IPS DF 4.7 (cell line): ENCODE data around the gene DDB1.
A peak's percentile ranks its signal among the peaks of the same experiment; 100 is the strongest.

Experiments
- DNase-seq: peaks from one replicate; pipeline ENCODE4 v3.0.0-alpha.2; 2013; ENCODE audit warnings: low spot score; ENCODE audit errors: extremely low read depth

The DDB1 gene

DNA sequence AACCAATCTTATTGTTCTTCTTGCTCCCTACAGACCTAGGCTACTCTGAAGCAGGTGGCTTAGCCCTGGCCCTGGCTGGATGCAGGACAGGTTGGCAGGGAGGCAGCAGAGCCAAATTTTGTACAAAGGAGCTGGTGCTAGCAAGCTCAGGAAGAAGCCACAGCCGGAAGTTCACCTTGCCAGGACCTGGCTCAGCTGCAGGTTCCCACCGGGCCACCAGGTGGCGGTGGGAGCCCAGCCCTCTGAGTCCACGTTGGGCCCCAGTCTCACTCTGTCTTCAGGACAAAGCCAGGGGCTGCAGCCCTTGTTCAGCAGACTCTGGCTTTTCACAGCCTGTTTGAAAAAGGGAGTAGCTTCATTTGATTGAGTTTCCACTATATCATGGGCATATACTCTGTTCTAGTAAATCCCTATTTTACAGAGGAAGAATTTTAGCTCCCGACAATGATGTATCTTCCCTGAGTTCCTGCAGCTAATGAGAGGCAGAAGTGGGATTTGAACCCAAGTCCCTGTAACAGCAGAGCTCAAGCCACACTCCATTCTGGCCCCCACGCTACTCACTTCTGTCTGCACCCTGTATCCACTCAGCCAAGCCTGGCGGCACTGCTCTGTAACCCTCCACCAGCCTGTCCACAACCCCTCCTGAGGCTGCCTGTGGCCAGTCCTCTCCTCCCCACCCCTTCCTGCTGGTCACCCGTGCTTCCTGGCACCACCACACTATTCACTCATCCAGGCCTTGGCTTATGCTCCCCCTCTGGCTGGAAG, 3.4 kb upstream of the DDB1 start:
- peak; percentile 82 for DNase-seq

DNA sequence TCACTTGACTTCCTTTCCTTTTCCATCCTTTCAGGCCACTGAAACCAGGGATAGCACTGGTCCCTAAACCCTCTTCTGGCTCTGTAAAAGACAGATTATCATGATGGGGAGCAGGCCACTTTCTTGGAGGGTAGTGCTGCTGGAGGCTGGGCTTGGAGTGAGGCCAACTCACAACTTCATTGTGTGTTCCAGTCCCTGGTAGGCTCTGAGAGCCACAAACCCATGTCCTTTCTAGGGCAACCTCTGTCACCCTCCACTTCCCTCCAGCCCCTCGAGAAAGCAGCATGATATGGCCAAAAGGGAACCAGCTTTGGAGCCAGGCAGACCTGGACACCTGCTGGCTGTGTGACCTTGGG, 2.4 kb upstream of the DDB1 start:
- DNase-seq: no peak

DNA sequence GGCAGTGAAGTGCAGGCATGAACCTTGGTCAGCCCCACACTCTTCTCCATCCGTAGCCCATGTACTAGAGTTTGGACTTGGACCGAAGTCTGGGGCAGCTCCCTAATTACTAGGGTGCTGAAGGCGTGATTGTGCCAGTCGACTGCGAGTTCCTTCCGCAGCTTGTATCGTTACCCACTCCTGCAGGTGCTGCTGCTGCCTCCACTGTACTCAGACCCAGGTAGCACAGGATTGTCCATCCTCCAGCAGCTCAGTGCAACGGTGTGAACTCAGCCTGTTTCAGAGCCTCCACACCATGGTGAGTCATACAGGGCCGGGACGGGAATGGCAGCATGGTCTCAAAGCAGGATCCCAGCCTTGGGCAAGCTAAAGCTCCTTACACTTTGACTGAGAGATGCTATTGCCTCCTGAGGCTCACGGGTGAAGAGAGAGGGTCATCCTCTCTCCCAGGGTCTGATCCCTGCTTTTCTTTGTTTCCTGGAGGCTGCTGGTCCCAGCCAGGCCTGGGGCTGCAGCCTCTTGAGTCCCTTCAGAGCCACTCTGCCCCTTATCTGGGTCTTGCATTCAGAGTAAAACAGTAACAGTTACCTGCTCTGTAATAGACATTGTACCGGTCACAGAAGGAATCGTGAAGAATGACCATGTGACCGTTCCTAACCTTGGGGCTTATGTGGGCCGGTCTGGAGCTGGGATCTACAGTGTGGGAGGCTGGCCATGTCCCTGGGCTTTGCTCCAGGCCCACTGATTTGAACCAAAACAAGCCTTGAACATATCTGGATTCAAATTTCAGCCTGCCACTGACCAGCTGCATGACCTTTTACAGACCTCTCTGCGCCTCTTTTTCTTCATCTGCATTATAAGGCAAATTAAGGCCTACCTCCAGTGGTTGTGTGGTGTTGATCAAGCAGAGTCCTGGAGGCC, 1.8 kb upstream of the DDB1 start:
- no peak for DNase-seq

DNA sequence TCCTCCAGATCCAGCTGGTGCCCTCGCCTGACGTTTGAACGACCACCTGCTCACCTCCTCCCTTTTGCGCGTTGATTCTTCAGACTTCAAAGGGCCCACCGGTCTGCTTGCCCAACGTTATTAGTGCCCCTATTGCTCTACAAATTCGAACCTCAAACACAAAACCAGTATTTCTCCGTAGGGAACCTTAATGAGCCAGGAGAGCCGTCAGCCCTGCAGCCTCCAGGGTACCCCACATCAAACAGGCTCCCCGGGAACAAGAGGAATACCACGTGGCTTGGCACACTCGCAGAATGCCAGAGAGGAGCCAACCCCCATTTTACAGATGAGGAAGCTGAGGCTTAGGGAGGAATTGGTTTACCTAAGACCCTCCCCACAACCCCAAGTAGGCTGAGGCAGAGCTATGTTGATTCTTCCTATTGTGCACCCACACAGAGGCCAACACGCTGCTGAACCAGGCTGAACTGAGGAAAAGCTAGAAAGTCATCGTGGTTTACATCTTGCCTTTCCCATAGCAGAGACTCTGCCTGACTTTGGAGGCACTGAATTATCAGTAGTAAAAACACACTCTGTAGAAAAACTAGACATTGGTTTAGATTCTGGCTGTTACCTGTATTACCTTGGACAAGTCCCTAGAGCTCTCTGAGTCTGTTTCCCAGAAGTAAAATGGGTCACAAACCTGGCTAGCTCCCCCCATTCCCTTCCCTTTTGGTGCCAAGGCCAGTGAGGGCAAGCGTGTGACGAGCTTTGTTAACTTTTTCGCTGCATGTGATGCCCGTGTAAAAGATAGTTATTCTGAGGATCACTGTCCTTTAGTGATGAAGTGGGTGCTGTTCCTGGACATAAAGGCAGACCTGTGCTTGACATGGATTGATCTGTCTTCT, 887 bp upstream of the DDB1 start:
- no peak for DNase-seq

DNA sequence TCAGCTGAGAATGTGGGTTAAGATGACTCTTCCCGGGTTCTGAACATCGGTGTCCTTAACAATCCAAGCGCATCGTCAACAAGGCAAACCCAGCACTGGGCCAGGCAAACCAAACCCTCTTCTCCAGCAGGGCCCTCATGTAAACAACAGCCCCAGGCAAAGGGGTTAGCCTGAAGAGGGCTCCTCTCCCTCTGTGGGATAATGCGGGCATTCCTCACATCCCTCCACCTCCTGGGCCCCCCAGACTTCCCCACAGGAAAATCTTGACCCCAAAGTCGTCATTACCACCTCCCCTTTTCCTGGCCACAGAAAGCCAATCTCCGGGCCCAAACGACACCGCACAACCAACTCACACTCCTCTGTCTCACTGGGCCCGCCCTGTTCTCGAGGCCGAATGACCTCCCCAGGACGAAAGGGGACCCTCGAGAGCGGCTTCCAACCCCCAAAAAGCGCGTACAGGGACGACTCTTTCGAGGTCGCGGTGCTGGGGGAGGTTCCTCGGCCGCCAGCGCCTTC, 566 bp downstream of the DDB1 start:
- DNase-seq: no peak

DNA sequence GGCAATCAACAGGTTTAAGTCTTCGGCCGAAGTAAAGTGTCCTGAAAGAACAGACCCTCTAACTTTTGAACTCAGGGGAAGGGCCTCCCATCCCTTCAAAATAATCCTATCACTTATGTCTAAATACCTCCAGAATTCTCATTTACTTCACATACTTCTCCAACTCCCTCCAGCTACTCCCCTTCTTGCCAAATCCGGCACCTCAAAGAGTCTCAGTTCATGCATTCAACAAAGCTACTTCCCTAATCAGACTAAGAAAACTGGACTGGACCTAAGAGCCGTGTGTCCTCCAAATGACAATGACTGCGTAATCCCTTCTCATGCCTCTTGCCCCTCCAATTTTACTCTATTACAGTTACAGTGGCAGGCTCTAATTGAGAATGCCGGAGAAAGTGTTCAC, 1.3 kb downstream of the DDB1 start:
- no peak for DNase-seq

DNA sequence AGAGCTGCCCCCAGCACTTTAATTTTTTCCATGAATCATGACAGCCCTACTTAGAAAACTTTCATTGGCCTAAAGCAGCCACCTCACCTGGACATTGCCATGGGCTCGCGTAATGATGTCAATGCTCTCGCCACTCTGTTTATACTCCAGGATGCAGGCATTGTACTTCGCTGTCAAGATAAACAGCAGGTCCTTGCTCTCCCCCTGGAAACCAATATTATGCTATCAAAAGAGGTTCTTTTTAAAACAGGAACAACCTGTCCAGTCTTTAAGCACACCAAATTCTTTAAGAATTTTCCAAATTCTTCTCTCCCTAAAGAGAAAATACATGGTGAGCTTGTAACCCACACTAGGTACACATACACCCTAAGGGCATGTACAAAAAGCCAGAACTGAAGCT, 3.0 kb downstream of the DDB1 start:
- no peak for DNase-seq

DNA sequence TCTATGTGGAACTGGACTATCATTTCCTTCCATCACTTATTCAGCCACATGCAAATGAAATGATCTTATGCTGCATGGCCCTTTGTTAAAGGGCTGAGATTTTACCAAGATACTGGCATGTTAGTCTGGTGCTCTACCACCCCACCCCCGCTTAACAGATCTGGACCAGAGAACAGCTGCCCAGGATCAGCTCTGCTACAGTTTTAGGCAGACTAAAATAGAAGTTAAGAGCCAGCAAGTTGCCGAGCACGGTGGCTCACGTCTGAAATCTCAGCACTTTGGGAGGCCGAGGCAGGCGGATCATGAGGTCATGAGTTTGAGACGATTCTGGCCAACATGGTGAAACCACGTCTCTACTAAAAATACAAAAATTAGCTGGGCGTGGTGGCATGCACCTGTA, 4.6 kb downstream of the DDB1 start:
- DNase-seq: no peak

DNA sequence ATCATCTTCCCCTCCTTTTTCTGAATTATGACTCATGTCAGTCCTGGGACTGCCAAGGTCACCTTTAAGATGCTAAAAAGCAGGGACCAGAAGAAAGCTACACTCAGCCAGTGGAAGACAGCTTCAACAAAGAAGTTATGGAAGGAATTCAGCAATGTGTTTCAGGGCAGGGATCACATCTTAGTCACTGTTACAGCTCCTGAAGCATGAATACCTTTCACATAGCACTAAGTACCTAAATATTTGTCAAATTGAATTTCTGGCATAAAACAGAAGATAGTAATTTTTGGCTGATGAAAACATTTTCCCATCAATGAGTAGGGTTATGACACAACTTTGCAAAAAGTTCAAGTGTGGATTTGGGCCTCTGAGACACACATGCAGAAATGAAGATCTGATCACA, 5.2 kb downstream of the DDB1 start:
- DNase-seq: no peak

DNA sequence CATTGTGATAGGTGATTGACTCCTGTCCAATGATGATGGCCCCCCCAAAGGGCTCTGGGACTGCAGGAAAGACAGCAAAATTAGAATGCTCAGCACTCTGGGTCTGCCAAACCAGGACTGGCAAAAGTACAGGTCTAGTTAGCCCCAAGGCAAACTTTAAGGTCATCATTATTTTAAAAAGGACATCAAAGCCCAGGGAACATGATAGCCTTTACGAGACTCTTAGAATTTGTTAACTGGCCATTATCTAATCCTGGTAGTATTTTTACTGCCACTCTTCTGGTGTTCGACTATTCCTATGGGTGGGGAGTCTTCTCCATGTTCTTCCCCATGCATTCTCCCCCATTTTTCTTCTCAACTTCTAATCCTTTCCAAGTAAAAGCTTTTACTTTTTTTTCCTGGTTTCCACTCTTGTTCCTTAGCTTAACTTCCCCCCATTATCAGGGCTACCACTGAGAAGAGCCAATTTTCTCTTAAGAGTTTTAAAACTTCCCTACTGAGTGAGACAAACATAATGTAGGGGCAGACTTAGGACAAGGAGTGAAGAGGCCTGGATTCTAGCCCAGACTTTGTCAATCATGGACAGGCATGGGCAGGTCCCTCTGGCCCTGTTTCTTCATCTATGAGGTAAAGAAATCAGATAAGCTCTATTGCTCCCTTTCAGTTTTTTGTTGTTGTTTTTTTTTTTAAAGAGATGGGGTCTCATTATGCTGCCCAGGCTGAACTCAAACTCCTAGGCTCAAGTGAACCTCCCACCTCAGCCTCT, 7.1 kb downstream of the DDB1 start:
- no peak for DNase-seq

DNA sequence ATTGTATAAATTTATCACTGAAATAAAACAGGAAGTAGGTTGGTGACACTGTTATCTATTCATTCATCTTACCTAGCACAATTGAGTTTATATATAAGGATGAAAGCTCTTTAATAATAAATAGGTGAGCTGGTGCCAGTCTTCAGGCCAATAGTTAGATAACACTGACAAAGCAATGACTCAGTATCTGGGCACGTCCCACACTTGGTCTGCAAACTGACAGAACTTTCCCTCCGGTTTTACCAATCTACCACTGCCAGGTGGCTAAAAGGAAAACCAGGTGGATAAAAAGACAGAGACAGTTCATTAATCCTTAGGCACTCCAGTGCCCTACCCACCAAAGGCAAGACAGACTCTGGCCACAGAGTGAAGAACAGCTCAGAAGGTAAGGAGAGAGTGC, 17.6 kb downstream of the DDB1 start:
- DNase-seq: no peak

DNA sequence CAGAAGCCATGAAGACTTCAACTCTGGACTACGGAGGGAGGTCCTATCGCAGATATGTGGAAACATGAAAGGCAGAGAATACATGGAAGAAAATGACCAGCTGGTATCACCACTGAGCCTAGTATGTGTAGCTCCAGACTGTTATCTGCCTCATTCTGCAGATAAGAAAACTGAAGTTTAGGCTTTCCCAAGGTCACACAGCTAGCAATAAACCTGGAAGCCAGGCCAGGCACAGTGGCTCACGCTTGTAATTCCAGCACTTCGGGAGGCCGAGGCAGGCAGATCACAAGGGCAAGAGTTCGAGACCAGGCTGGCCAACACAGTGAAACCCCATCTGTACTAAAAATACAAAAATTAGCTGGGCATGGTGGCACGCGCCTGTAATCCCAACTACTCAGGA, 22.2 kb downstream of the DDB1 start:
- no peak for DNase-seq

DNA sequence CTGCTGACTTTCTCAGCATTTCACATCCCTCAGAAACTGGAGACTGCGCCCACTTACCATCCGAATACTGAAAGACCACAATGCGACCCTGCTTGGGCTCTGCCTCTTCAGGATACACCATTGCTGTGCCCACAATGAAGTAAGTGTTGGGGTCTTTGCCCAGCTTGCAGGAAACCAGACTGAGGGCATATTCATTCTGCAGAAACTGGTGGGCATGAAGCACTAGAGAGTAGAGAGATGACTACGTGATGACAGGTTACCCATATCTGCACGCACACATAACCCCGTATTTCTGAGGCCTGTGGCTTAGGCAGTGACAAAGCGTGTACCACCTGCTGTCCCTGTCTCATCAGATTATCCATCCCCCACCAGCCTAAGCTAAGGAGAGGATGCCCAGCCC, 23.2 kb downstream of the DDB1 start:
- DNase-seq: no peak

DNA sequence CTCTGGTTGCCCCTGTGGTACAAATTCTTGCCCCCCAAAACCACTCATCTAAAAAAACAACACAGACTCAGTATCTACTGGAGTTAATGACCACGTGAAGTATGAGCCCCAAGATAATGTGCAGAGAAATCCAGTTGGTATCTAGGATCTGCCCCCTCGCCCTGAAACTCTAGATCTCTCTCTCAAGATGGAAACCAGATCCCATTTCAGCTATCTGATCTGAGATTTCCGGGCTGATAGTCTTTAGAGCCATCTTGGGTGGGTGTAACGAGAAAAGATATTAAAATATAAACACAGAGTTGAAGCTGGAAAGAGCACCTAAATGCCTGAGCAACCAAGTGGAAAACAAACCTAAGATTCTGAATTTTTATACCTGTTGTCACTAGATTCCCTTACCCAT, 23.8 kb downstream of the DDB1 start:
- DNase-seq: no peak

DNA sequence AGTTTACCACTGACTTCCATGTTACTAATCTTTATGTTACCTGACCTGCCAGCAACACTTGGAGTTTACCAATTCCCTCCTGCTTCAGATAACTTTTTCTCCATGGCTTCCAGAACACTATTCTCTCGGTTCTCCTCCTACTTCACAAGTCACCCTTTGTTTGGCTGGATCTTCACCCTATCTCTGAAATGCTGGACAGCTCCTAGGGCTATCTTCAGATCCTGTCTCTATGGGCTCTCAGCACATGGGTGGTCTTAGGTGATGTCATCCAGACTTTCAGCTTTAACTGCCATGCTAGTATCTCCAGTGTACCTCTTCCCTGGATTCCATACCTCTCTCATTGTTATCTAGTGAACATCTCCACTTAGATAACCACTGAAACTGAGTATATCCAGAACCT, 25.6 kb downstream of the DDB1 start:
- DNase-seq: no peak

DNA sequence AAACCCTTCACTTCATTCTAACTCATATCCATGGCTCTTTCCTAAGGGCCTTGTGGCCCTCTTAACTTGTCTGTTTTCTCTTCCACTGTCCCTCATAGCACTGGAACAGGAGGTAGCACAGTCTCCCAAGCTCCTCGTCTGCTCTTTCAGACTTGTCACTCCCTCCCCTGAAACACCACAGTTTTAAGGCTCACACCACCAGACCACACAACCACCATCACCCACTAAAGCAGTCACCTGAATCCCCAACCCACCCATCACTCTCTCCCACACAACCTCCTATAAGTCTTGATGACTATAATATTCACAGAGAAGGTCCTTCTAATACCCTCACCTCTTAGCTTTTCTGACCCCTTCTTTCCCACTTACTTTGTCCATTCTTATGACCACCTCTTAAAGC, 26.7 kb downstream of the DDB1 start:
- no peak for DNase-seq

DNA sequence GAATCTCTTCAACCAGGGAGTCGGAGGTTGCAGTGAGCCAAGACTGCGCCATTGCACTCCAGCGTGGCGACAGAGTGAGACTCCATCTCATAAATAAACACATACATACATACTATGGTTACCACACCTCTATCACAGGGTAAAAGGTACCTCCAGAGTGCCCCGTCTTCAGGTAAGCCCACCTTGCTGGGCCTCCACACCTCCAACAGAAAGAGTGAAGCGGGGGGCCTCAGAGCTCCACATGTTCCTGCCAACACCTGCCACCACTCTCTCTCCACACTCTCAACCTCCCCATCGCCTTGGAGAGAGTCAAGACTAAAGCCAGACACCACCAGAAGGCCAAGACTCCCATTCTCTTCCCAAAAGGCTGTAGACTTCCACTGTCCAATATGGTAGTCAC, 27.5 kb downstream of the DDB1 start:
- DNase-seq: no peak

DNA sequence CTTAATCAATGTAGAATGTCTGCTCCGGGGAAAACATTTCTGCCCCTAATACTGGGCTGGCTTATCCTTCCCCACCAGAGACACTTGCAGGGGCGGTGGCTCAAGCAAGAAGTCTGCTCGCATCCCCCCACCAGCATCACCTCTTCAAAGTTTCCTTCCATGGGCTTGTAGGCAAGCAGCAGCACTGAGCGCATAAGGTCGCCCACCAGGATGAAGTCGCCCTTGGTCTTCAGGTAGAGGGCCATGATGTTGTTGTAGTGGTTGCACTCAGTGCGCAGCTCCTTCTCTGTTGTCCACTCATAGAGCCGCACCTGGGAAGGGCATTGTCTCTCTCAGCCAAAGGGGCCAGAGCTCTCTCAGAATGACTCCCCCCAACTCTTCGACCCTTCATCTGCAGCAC, 29.2 kb downstream of the DDB1 start:
- no peak for DNase-seq

DNA sequence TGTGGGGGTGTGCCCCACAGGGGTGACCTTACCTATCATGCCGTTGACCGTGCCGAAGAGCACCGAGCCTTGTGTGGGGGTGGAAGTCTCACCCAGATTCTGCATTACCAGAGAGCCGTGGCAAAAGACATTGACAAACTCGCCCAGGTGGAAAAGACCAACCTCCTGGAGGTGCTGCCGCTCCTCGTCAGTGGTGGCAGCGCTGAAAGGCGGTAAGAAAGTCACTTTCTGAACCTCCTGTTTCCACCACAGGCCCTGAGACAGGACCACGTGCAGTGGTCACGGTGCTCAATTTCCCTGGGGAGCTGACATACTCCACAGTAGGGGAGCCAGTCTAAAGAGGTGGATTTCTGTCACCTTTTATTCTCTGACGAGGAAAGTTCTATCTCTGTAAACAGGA, 30.4 kb downstream of the DDB1 start:
- DNase-seq: no peak

DNA sequence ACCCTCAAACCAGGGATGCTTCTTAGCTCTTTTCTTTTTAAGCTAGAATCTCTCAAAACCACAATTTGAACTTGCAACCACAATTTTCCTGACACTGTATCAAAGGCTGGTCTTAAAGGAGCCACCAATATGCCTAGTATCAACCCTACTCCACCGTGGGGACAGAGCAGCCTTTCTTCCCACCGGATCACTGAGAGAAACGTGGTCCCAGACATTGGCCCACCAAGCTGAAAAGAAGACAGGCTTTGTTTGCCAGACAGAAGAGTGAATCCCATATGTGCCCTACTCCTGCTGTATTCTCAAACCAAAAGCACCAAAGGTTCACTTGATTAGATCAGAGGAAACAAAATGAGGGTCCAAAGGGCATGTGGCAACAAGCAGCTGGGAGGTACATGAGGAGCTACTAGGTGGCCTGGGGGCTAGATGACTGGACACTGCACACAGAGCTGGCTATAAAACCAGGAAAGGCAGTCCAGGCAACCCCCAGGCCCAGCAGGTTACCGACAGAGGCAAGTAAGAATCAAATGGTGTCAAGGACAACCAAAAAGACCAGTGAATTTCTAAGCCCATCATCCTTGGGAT, 34.2 kb downstream of the DDB1 start:
- DNase-seq: no peak

DNA sequence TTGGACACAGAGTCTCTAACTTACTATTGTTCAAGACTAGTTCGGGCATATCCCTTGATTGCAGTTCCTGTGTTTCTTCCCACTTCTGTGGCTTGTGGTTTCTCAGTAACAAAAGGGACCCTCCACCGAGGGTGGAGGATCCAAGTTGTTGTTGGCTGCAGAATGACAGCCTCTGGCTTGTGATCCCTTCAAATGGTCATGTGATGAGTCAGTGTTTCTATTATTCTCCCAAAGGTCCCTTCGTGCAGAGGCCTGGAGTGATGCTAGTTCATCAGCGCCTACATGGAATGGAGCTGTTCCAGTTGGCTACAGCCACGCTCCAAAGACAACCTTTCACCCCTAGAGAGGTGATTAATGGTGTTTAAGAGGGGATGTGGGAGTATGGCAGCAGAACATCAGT, 35.2 kb downstream of the DDB1 start:
- no peak for DNase-seq
